GM12878 (cell line): Measurements from ENCODE around the gene SLMAP. TPM values are rescaled to one million over a fixed set of nuclear protein-coding genes. Genes with fewer than 3 reads are reported as not detected.

Experiments
- ATAC-seq: fragments of 200-7000 bp; cut with Tn5 transposase; 3 replicates; pipeline ENCODE4 v1.9.1; 2020; ENCODE audit warnings: mild to moderate bottlenecking, moderate library complexity
- BruUV-seq: library from RNA; stranded (reverse); fragments of 400-500 nt; replicated peaks from 2 replicates; lab custom pipeline; 2021; lab: Mats Ljungman, UMichigan
- CTCF ChIA-PET: fragments of 300-600 bp; sonication (Branson Sonifier 250); formaldehyde crosslinking; extraction: SDS; loops from one replicate; lab custom pipeline; 2021; ENCODE audit warnings: inconsistent platforms; lab: Yijun Ruan, JAX
- POLR2A ChIA-PET: fragments of 350-600 bp; formaldehyde crosslinking; extraction: SDS; loops from one replicate; lab custom pipeline; 2021; ENCODE audit warnings: inconsistent platforms; lab: Charles Lee
- RAD21 ChIA-PET: fragments of 300-600 bp; sonication (Branson Sonifier 250); formaldehyde crosslinking; loops from one replicate; lab custom pipeline; 2023; ENCODE audit warnings: antibody characterized with exemption; ENCODE audit not compliant: unreplicated experiment; lab: Charles Lee
- SMC1A ChIA-PET: fragments of 300-600 bp; sonication (Branson Sonifier 250); formaldehyde crosslinking; loops from one replicate; lab custom pipeline; 2023; ENCODE audit not compliant: unreplicated experiment, uncharacterized antibody; lab: Charles Lee
- DNase-seq: peaks from one replicate; pipeline ENCODE4 v3.0.0-alpha.2; 2011; ENCODE audit warnings: low read depth, low spot score
- FAIRE-seq: peaks from 3 replicates; lab custom pipeline; 2011; peaks lifted over from hg19 to GRCh38; lab: Jason Lieb, UNC
- H2AFZ ChIP-seq: 2 replicates; pipeline ENCODE4 v1.6.0; 2011; ENCODE audit warnings: low read depth, low read length, control low read depth; ENCODE audit not compliant: control insufficient read depth
- H3K27ac ChIP-seq: 2 replicates; pipeline ENCODE4 v1.5.1; 2011; ENCODE audit warnings: control low read depth; ENCODE audit not compliant: control insufficient read depth, insufficient read depth
- H3K27me3 ChIP-seq, 2 experiments: replicated peaks in 1 of 2; 2 replicates each; pipeline versions ENCODE4 v1.6.0 to v1.6.1; 2011; ENCODE audit warnings: low read length in 1 of 2; ENCODE audit not compliant: control insufficient read depth in 2 of 2, insufficient read depth in 2 of 2
- H3K36me3 ChIP-seq, 2 experiments: 2 replicates each; pipeline ENCODE4 v1.5.1; 2011; ENCODE audit warnings: low read length in 1 of 2; ENCODE audit not compliant: control insufficient read depth in 2 of 2, insufficient read depth in 2 of 2
- H3K4me1 ChIP-seq: 2 replicates; pipeline ENCODE4 v1.6.1; 2011; ENCODE audit warnings: mild to moderate bottlenecking, low read length, moderate library complexity, mixed read lengths; ENCODE audit not compliant: control insufficient read depth, insufficient read depth
- H3K4me2 ChIP-seq: 2 replicates; pipeline ENCODE4 v1.6.0; 2011; ENCODE audit warnings: control low read depth; ENCODE audit not compliant: control insufficient read depth, insufficient read depth
- H3K4me3 ChIP-seq: fragments of 200-600 bp; sonication (generic); 2 replicates; pipeline ENCODE4 v1.5.1; 2016
- H3K79me2 ChIP-seq: 2 replicates; pipeline ENCODE4 v1.6.0; 2011; ENCODE audit warnings: low read length; ENCODE audit not compliant: control insufficient read depth, insufficient read depth
- H3K9ac ChIP-seq: 2 replicates; pipeline ENCODE4 v1.8.0; 2011; ENCODE audit warnings: low read length, control low read depth, mixed read lengths; ENCODE audit not compliant: control insufficient read depth, insufficient read depth
- H3K9me3 ChIP-seq: replicated peaks from 3 replicates; pipeline ENCODE4 v1.5.1; 2011; ENCODE audit warnings: mild to moderate bottlenecking, low read length; ENCODE audit not compliant: control insufficient read depth, insufficient read depth
- H4K20me1 ChIP-seq: 2 replicates; pipeline ENCODE4 v1.6.0; 2011; ENCODE audit not compliant: control insufficient read depth, insufficient read depth
- CBX3 ChIP-seq: fragments of 200-600 bp; sonication (generic); IDR thresholded peaks from 2 replicates; pipeline ENCODE4 v1.6.1; 2016; ENCODE audit warnings: low read depth, borderline replicate concordance
- CUX1 ChIP-seq: IDR thresholded peaks from 2 replicates; pipeline ENCODE4 v1.6.1; 2012; ENCODE audit warnings: improper control_type of control experiment, low read depth, low read length; ENCODE audit not compliant: insufficient replicate concordance
- LARP7 ChIP-seq: fragments of 450-650 bp; IDR thresholded peaks from 2 replicates; pipeline ENCODE4 v1.6.1; 2017; ENCODE audit warnings: mild to moderate bottlenecking
- POLR2A ChIP-seq: IDR thresholded peaks from 2 replicates; pipeline ENCODE4 v1.6.1; 2011; ENCODE audit warnings: low read depth, mild to moderate bottlenecking, low read length
- SMAD5 ChIP-seq: IDR thresholded peaks from 2 replicates; pipeline ENCODE4 v1.6.1; 2016; ENCODE audit warnings: antibody characterized with exemption, low read depth
- TAF1 ChIP-seq: IDR thresholded peaks from 2 replicates; pipeline ENCODE4 v1.6.1; 2011; ENCODE audit warnings: mild to moderate bottlenecking, low read depth, low read length, borderline replicate concordance
- TARDBP ChIP-seq: IDR thresholded peaks from 2 replicates; pipeline ENCODE4 v1.6.1; 2016; ENCODE audit warnings: borderline replicate concordance
- WGBS: methylation state at CpG from one replicate; pipeline ENCODE4 v1.1.6; 2016; ENCODE audit warnings: low lambda C conversion rate; ENCODE audit not compliant: insufficient replicate concordance, insufficient coverage; ENCODE audit errors: missing lambda C conversion rate; 5-methylcytosine and 5-hydroxymethylcytosine counted together
- in situ Hi-C: fragments of 300-500 bp; cut with MboI; formaldehyde crosslinking; loops from 9 replicates; pipeline ENCODE4 v1.14.3; 2018; ENCODE audit warnings: mixed read lengths
- intact Hi-C: fragments of 100-400 bp; cut with micrococcal nuclease; formaldehyde crosslinking; loops from one replicate; pipeline ENCODE4 v1.14.2; 2022; ENCODE audit not compliant: unreplicated experiment
- polyA plus RNA-seq, 11 experiments: library from polyadenylated mRNA; depleted of rRNA in 4 of 11; unstranded in 6 of 11; stranded (reverse) in 5 of 11; fragments of >200 nt; fragmentation: Nextera tagmentation in 4 of 11; fragmentation: Illumina TruSeq in 1 of 11; extraction: Ambion mirVana in 4 of 11; extraction: Trizol in 1 of 11; gene quantifications; 1 replicate in 1 of 11; 2 replicates in 10 of 11; pipeline versions ENCODE4 v1.2.1 to v1.2.3, GENCODE V29; 2011 to 2016; ENCODE audit warnings: inconsistent platforms in 2 of 11, missing spikeins in 2 of 11, low read depth in 1 of 11
- total RNA-seq, 4 experiments: library from RNA; depleted of rRNA in 3 of 4; stranded (reverse); fragments of >200 nt in 3 of 4; fragmentation: Illumina TruSeq in 1 of 4; extraction: Trizol in 1 of 4; gene quantifications; 2 replicates each; pipeline versions ENCODE4 v1.2.1 to v1.2.3, GENCODE V29; 2013 to 2021

The SLMAP gene
- total and polyA plus RNA-seq, 10 of the 15 experiments (the other 5 are each of a cell fraction or from before 2014, with no cell fraction given), result 8.3 to 43.8 (median 26.4) TPM

DNA sequence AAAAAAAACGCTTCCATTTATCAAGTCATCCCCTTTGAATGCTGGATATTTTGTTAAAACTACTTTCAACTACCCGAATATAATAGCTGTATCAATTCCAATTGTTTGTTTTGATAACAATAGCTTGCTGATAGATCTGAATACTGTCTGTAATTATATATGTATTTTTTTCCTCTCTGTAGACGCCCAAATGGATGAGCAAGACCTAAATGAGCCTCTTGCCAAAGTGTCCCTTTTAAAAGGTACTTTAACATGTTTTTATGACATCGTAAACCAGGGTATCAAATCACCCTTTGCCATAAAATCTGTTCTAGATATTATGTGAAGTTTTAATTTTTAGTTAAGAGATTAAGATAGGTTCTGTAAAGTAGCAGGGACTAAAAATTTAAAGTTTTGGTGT, 140.6 kb downstream of the SLMAP start:
- CTCF ChIA-PET, result no interaction called here
- BruUV-seq, result no TSS peak
- no peak overlapping the region for H3K4me2 ChIP-seq
- H3K27me3 ChIP-seq, result no peaks in the 10 kb centered on the region
- H3K9ac ChIP-seq, result no peak overlapping the region
- H3K4me3 ChIP-seq, result no peak overlapping the region
- in situ Hi-C loops (no loop called here), intact Hi-C loops (no loop called here)
- POLR2A ChIA-PET, result no interaction called here
- H3K27ac ChIP-seq, result no peak overlapping the region
- H3K79me2 ChIP-seq, result no peaks in the 10 kb centered on the region
- FAIRE-seq, result no peak
- WGBS, result 97% methylated on average over 4 of the region's 4 CpGs
- RAD21 ChIA-PET, result no interaction called here
- TF ChIP-seq SMAD5 (no peak), TAF1 (no peak), CUX1 (no peak), CBX3 (no peak), POLR2A (no peak), TARDBP (no peak), LARP7 (no peak)
- SMC1A ChIA-PET, result no interaction called here
- H3K4me1 ChIP-seq, result no peaks in the 10 kb centered on the region
- no peak for ATAC-seq
- H3K36me3 ChIP-seq, result peaks cover 0 to 5% of the 10 kb centered on the region in 2 experiments; a peak in 2 of 4 replicates
- no peaks in the 10 kb centered on the region for H4K20me1 ChIP-seq
- H3K9me3 ChIP-seq, result no peaks in the 10 kb centered on the region
- H2AFZ ChIP-seq, result no peak overlapping the region
- DNase-seq, result no peak
